Uterus (tissue), 4 donors: ENCODE results near the gene TMEM119. TPM values are rescaled to one million over a fixed set of nuclear protein-coding genes. Genes with fewer than 3 reads are reported as not detected.

ENCODE experiments used
- DNase-seq, 2 donors: peaks; one replicate each; pipeline ENCODE4 v3.0.0-alpha.2; 2019 to 2020
- H3K27ac ChIP-seq, 2 donors: fragments of 200-600 bp; sonication (generic); 1 replicate in 1 of 2; 2 replicates in 1 of 2; pipeline ENCODE4 v1.5.1; 2016 to 2018
- H3K27me3 ChIP-seq, 2 donors: fragments of 200-600 bp; sonication (generic); one replicate each; pipeline ENCODE4 v1.5.1; 2018 to 2019; ENCODE audit warnings: control low read depth in 1 of 2
- H3K36me3 ChIP-seq, 2 donors: fragments of 200-600 bp; sonication (generic); one replicate each; pipeline ENCODE4 v1.5.1; 2019; ENCODE audit warnings: control low read depth in 1 of 2
- H3K4me1 ChIP-seq, 2 donors: fragments of 200-600 bp; sonication (generic); one replicate each; pipeline ENCODE4 v1.5.1; 2018 to 2019; ENCODE audit warnings: control low read depth in 1 of 2
- H3K4me3 ChIP-seq, 2 donors: fragments of 200-600 bp; sonication (generic); 1 replicate in 1 of 2; 2 replicates in 1 of 2; pipeline ENCODE4 v1.5.1; 2018 to 2019; ENCODE audit warnings: mild to moderate bottlenecking in 1 of 2
- H3K9me3 ChIP-seq, 2 donors: fragments of 200-600 bp; sonication (generic); one replicate each; pipeline ENCODE4 v1.5.1; 2019; ENCODE audit warnings: control low read depth in 1 of 2
- POLR2A ChIP-seq, 2 donors: fragments of 450-650 bp; IDR thresholded peaks; one replicate each; pipeline ENCODE4 v1.6.1; 2016; ENCODE audit warnings: antibody characterized with exemption in 2 of 2, mild to moderate bottlenecking in 1 of 2, moderate library complexity in 1 of 2
- intact Hi-C: fragments of 100-400 bp; cut with DNase I; formaldehyde crosslinking; loops from one replicate; pipeline ENCODE4 v1.15.1; 2023; ENCODE audit warnings: low total_unique reads
- total RNA-seq, 4 donors: library from RNA; depleted of rRNA in 3 of 4; stranded (reverse); fragments of >200 nt in 3 of 4; gene quantifications; one replicate each; pipeline versions ENCODE4 v1.1.0 to v1.2.4, GENCODE V29; 2014 to 2023
- TF ChIP-seq, protein P1 (sequence below), 4 experiments: fragments of 200-600 bp in 2 of 4; fragments of 450-650 bp in 2 of 4; sonication (generic) in 2 of 4; IDR thresholded peaks; one replicate each; pipeline ENCODE4 v1.5.1; 2016 to 2019; ENCODE audit warnings: antibody characterized with exemption in 4 of 4, mild to moderate bottlenecking in 2 of 4, moderate library complexity in 1 of 4
- donor health status: DM: yes; HTN: yes; CAD: no.

The TMEM119 gene
- total RNA-seq, 4 donors from 2014 or later, result 9.1 to 102 (median 12.4) TPM

- H3K9me3 ChIP-seq, result no peaks in the 10 kb centered on the region
- no peaks in the 10 kb centered on the region for H3K36me3 ChIP-seq
- no peak for DNase-seq
- no peak for TF ChIP-seq POLR2A (IDR thresholded peaks at IDR 0.05)
- TF ChIP-seq, protein P1, sequence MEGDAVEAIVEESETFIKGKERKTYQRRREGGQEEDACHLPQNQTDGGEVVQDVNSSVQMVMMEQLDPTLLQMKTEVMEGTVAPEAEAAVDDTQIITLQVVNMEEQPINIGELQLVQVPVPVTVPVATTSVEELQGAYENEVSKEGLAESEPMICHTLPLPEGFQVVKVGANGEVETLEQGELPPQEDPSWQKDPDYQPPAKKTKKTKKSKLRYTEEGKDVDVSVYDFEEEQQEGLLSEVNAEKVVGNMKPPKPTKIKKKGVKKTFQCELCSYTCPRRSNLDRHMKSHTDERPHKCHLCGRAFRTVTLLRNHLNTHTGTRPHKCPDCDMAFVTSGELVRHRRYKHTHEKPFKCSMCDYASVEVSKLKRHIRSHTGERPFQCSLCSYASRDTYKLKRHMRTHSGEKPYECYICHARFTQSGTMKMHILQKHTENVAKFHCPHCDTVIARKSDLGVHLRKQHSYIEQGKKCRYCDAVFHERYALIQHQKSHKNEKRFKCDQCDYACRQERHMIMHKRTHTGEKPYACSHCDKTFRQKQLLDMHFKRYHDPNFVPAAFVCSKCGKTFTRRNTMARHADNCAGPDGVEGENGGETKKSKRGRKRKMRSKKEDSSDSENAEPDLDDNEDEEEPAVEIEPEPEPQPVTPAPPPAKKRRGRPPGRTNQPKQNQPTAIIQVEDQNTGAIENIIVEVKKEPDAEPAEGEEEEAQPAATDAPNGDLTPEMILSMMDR (IDR thresholded peaks at IDR 0.05), result no peak
- intact Hi-C loops, result no loop called here
- no peak overlapping the region for H3K27ac ChIP-seq
- no peaks in the 10 kb centered on the region for H3K27me3 ChIP-seq
- H3K4me1 ChIP-seq, result no peaks in the 10 kb centered on the region
- no peak overlapping the region for H3K4me3 ChIP-seq
Measured at GRCh38 chr12:108602976-108603704, 5.3 kb upstream of the TMEM119 start.

DNA sequence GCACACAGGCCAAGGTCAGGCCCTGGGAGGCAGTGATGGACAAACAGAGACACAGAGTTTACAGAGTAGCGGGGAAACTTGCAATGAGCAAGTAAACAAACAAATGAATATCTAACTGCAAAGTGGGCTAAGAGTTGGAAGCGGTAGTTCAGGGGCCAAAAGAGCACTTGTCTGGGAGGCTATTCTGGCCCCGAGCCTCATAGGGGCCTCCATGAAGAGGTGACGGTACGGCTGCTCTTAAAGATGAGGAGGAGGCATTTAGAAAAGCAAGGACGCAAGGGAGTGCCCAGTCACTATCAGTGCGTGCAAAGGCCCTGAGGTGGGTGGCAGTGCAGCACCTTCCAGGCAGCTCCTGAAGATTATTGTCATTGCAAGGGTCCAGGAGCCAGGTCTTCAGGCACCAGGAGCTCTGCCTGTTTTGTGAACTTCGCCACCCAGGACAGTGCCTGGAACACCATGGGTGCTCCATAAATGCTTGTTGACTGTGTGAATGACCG lies 4.4 kb upstream of the TMEM119 start:
- Histone ChIP-seq H3K4me1 (no peaks in the 10 kb centered on the region), H3K27ac (no peak overlapping the region), H3K9me3 (no peaks in the 10 kb centered on the region), H3K4me3 (no peak overlapping the region), H3K36me3 (no peaks in the 10 kb centered on the region), H3K27me3 (no peaks in the 10 kb centered on the region)
- no peak for DNase-seq
- TF ChIP-seq, protein P1 (IDR thresholded peaks at IDR 0.05), result no peak
- no peak for TF ChIP-seq POLR2A (IDR thresholded peaks at IDR 0.05)
- intact Hi-C loops, result no loop called here

- DNase-seq, result no peak
- intact Hi-C loops, result no loop called here
- no peaks in the 10 kb centered on the region for H3K27me3 ChIP-seq
Measured at GRCh38 chr12:108600702-108601007, 2.8 kb upstream of the TMEM119 start.

GRCh38 chr12:108599948-108600701 lies 2.2 kb upstream of the TMEM119 start:
- Histone ChIP-seq H3K4me3 (no peak overlapping the region), H3K27ac (no peak overlapping the region)

More at GRCh38 chr12:108600702-108601007, 2.8 kb upstream of the TMEM119 start:
- H3K4me1 ChIP-seq, result no peaks in the 10 kb centered on the region
- H3K4me3 ChIP-seq, result no peak overlapping the region
- no peaks in the 10 kb centered on the region for H3K9me3 ChIP-seq
- H3K27ac ChIP-seq, result no peak overlapping the region
- TF ChIP-seq, protein P1 (IDR thresholded peaks at IDR 0.05), result no peak
- TF ChIP-seq POLR2A (IDR thresholded peaks at IDR 0.05), result no peak
- no peaks in the 10 kb centered on the region for H3K36me3 ChIP-seq

More at GRCh38 chr12:108599948-108600701, 2.2 kb upstream of the TMEM119 start:
- no peaks in the 10 kb centered on the region for H3K36me3 ChIP-seq
- H3K27me3 ChIP-seq, result no peaks in the 10 kb centered on the region
- no peak for TF ChIP-seq POLR2A (IDR thresholded peaks at IDR 0.05)
- TF ChIP-seq, protein P1 (IDR thresholded peaks at IDR 0.05), result no peak
- no peaks in the 10 kb centered on the region for H3K4me1 ChIP-seq
- no peak for DNase-seq
- intact Hi-C loops, result no loop called here
- no peaks in the 10 kb centered on the region for H3K9me3 ChIP-seq
